IPS-15b (cell line): Measurements from ENCODE around the gene ELMOD3.
"Not testable (repeated sequence)": the region's sequence is repeated elsewhere in the genome, so short reads cannot be mapped to it uniquely, and the experiment has no call there.

ENCODE experiments used
- H3K27me3 ChIP-seq: one replicate; pipeline ENCODE4 v1.6.1; 2013; ENCODE audit warnings: low read length; ENCODE audit not compliant: control insufficient read depth, insufficient read depth
- H3K36me3 ChIP-seq: one replicate; pipeline ENCODE4 v1.6.1; 2013; ENCODE audit warnings: low read length; ENCODE audit not compliant: control insufficient read depth, insufficient read depth
- H3K4me1 ChIP-seq: one replicate; pipeline ENCODE4 v1.6.1; 2013; ENCODE audit warnings: mild to moderate bottlenecking, low read length; ENCODE audit not compliant: control insufficient read depth, insufficient read depth
- H3K4me3 ChIP-seq: one replicate; pipeline ENCODE4 v1.5.1; 2013; ENCODE audit warnings: low read depth, low read length
- H3K9ac ChIP-seq: one replicate; pipeline ENCODE4 v1.6.1; 2013; ENCODE audit warnings: low read depth, mild to moderate bottlenecking, low read length
- H3K9me3 ChIP-seq: one replicate; pipeline ENCODE4 v1.6.1; 2013; ENCODE audit warnings: mild to moderate bottlenecking, low read length; ENCODE audit not compliant: control insufficient read depth, insufficient read depth

Gene ELMOD3

GRCh38 chr2:85435981-85436835 lies 81.6 kb downstream of the ELMOD3 start:
- Histone ChIP-seq H3K4me3 (no peak overlapping the region), H3K9ac (no peak overlapping the region)

GRCh38 chr2:85436836-85437487 lies 82.4 kb downstream of the ELMOD3 start:
- H3K9me3 ChIP-seq = no peaks in the 10 kb centered on the region
- peaks cover 6% of the 10 kb centered on the region for H3K27me3 ChIP-seq
- peak overlapping the region; percentile 16 for H3K9ac ChIP-seq
- H3K4me1 ChIP-seq = peaks cover 19% of the 10 kb centered on the region
- peak overlapping the region; percentile 23 for H3K4me3 ChIP-seq
- H3K36me3 ChIP-seq = no peaks in the 10 kb centered on the region

More at GRCh38 chr2:85435981-85436835, 81.6 kb downstream of the ELMOD3 start:
- H3K4me1 ChIP-seq = peaks cover 24% of the 10 kb centered on the region
- H3K36me3 ChIP-seq = no peaks in the 10 kb centered on the region
- H3K9me3 ChIP-seq = no peaks in the 10 kb centered on the region
- peaks cover 6% of the 10 kb centered on the region for H3K27me3 ChIP-seq

GRCh38 chr2:85437488-85438200 lies 83.1 kb downstream of the ELMOD3 start:
- Histone ChIP-seq H3K4me1 (peaks cover 19% of the 10 kb centered on the region), H3K9me3 (no peaks in the 10 kb centered on the region), H3K36me3 (no peaks in the 10 kb centered on the region), H3K27me3 (peaks cover 6% of the 10 kb centered on the region), H3K4me3 (peak overlapping the region; percentile 23), H3K9ac (peak overlapping the region; percentile 16)

- H3K27me3 ChIP-seq = peaks cover 6% of the 10 kb centered on the region
- peak overlapping the region; percentile 26 for H3K9ac ChIP-seq
- H3K9me3 ChIP-seq = no peaks in the 10 kb centered on the region
- no peaks in the 10 kb centered on the region for H3K36me3 ChIP-seq
- peaks cover 16% of the 10 kb centered on the region for H3K4me1 ChIP-seq
- no peak overlapping the region for H3K4me3 ChIP-seq
Observed at GRCh38 chr2:85438201-85439024, 83.8 kb downstream of the ELMOD3 start.

GRCh38 chr2:85439025-85439472 lies 84.5 kb downstream of the ELMOD3 start:
- Histone ChIP-seq H3K9me3 (no peaks in the 10 kb centered on the region), H3K9ac (no peak overlapping the region), H3K4me1 (peaks cover 13% of the 10 kb centered on the region), H3K4me3 (no peak overlapping the region), H3K27me3 (peaks cover 6% of the 10 kb centered on the region), H3K36me3 (no peaks in the 10 kb centered on the region)

- H3K27me3 ChIP-seq, H3K9me3 ChIP-seq, H3K9ac ChIP-seq, H3K4me3 ChIP-seq, H3K36me3 ChIP-seq: not testable (repeated sequence)
- H3K4me1 ChIP-seq = peaks cover 13% of the 10 kb centered on the region
Observed at GRCh38 chr2:85439569-85439968, 85.0 kb downstream of the ELMOD3 start.

- H3K36me3 ChIP-seq = no peaks in the 10 kb centered on the region
- peaks cover 13% of the 10 kb centered on the region for H3K4me1 ChIP-seq
- H3K9ac ChIP-seq = no peak overlapping the region
- H3K4me3 ChIP-seq = no peak overlapping the region
- no peaks in the 10 kb centered on the region for H3K9me3 ChIP-seq
- H3K27me3 ChIP-seq = peaks cover 6% of the 10 kb centered on the region
Observed at GRCh38 chr2:85439986-85440385, 85.4 kb downstream of the ELMOD3 start.

- H3K36me3 ChIP-seq = no peaks in the 10 kb centered on the region
- no peaks in the 10 kb centered on the region for H3K9me3 ChIP-seq
- peaks cover 13% of the 10 kb centered on the region for H3K4me1 ChIP-seq
- no peak overlapping the region for H3K9ac ChIP-seq
- H3K27me3 ChIP-seq = peaks cover 6% of the 10 kb centered on the region
- no peak overlapping the region for H3K4me3 ChIP-seq
Observed at GRCh38 chr2:85440729-85441128, 86.2 kb downstream of the ELMOD3 start.
